HEK293T (cell line): ENCODE data around the gene LMO7.

Experiments
- CTCF ChIA-PET: fragments of 350-600 bp; formaldehyde crosslinking; extraction: SDS; loops from one replicate; lab custom pipeline; 2021; ENCODE audit warnings: antibody characterized with exemption, inconsistent platforms; lab: Yijun Ruan, JAX
- POLR2A ChIA-PET: fragments of 350-600 bp; formaldehyde crosslinking; extraction: SDS; loops from one replicate; lab custom pipeline; 2020; ENCODE audit warnings: antibody characterized with exemption, inconsistent platforms; lab: Yijun Ruan, JAX
- DNase-seq: peaks from one replicate; pipeline ENCODE4 v3.0.0; 2012; ENCODE audit warnings: mixed read lengths; ENCODE audit errors: extremely low spot score
- ARNT ChIP-seq: fragments of 450-650 bp; IDR thresholded peaks from 2 replicates; pipeline ENCODE4 v1.6.1; 2017; ENCODE audit warnings: mild to moderate bottlenecking
- BHLHE40 ChIP-seq: fragments of 450-650 bp; IDR thresholded peaks from 2 replicates; pipeline ENCODE4 v1.6.1; 2016; ENCODE audit warnings: mild to moderate bottlenecking, moderate library complexity, borderline replicate concordance
- CTBP1 ChIP-seq: fragments of 450-650 bp; IDR thresholded peaks from 2 replicates; pipeline ENCODE4 v1.6.1; 2016; ENCODE audit warnings: borderline replicate concordance
- ELF4 ChIP-seq: fragments of 450-650 bp; IDR thresholded peaks from 2 replicates; pipeline ENCODE4 v1.6.1; 2017; ENCODE audit warnings: antibody characterized with exemption
- FOXA1 ChIP-seq: fragments of 450-650 bp; IDR thresholded peaks from 2 replicates; pipeline ENCODE4 v1.6.1; 2016; ENCODE audit warnings: mild to moderate bottlenecking
- FOXK2 ChIP-seq: fragments of 450-650 bp; IDR thresholded peaks from 2 replicates; pipeline ENCODE4 v1.6.1; 2016; ENCODE audit warnings: mild to moderate bottlenecking
- FOXM1 ChIP-seq: fragments of 450-650 bp; IDR thresholded peaks from 2 replicates; pipeline ENCODE4 v1.6.1; 2017; ENCODE audit warnings: mild to moderate bottlenecking, borderline replicate concordance
- HDGF ChIP-seq: fragments of 450-650 bp; IDR thresholded peaks from 2 replicates; pipeline ENCODE4 v1.6.1; 2017; ENCODE audit warnings: antibody characterized with exemption, borderline replicate concordance
- L3MBTL2 ChIP-seq: fragments of 450-650 bp; conservative IDR thresholded peaks from 2 replicates; pipeline ENCODE4 v1.6.1; 2016; ENCODE audit warnings: mild to moderate bottlenecking
- LEF1 ChIP-seq: fragments of 450-650 bp; IDR thresholded peaks from 2 replicates; pipeline ENCODE4 v1.6.1; 2017; ENCODE audit warnings: mild to moderate bottlenecking, borderline replicate concordance
- NFRKB ChIP-seq: fragments of 450-650 bp; IDR thresholded peaks from 2 replicates; pipeline ENCODE4 v1.6.1; 2016; ENCODE audit warnings: mild to moderate bottlenecking, moderate library complexity
- PKNOX1 ChIP-seq: fragments of 450-650 bp; IDR thresholded peaks from 2 replicates; pipeline ENCODE4 v1.6.1; 2016
- SP1 ChIP-seq: fragments of 450-650 bp; IDR thresholded peaks from 2 replicates; pipeline ENCODE4 v1.6.1; 2017
- SUZ12 ChIP-seq: fragments of 450-650 bp; IDR thresholded peaks from 2 replicates; pipeline ENCODE4 v1.6.1; 2016; ENCODE audit warnings: mild to moderate bottlenecking
- TARDBP ChIP-seq: fragments of 450-650 bp; IDR thresholded peaks from 2 replicates; pipeline ENCODE4 v1.6.1; 2016
- ZNF384 ChIP-seq: fragments of 450-650 bp; IDR thresholded peaks from 2 replicates; pipeline ENCODE4 v1.6.1; 2016

LMO7 gene

GRCh38 chr13:75794663-75795062 is 158.5 kb downstream of the LMO7 start:
- DNase-seq: no peak
- CTCF ChIA-PET: interaction anchor here (1.3 kb wide), 1 partner anchor 99 kb away, joined by 4 read pairs; no protein-coding TSS in a partner anchor
- POLR2A ChIA-PET: interaction anchor here (1.5 kb wide), 1 partner anchor 8 kb away, joined by 3 read pairs; no protein-coding TSS in a partner anchor
- TF ChIP-seq BHLHE40 (no peak), FOXK2 (no peak), CTBP1 (no peak), ZNF384 (no peak), TARDBP (no peak), LEF1 (no peak), HDGF (no peak), SUZ12 (no peak), L3MBTL2 (no peak), ELF4 (no peak)

GRCh38 chr13:75795274-75795673 is 159.1 kb downstream of the LMO7 start:
- ChIA-PET CTCF (no interaction called here), POLR2A (interaction anchor here (1.5 kb wide), 1 partner anchor 8 kb away, joined by 3 read pairs; no protein-coding TSS in a partner anchor)
- no peak for DNase-seq
- no peak for TF ChIP-seq SP1
- TF ChIP-seq L3MBTL2: no peak
- TF ChIP-seq ELF4: no peak
- no peak for TF ChIP-seq ZNF384
- no peak for TF ChIP-seq FOXK2
- TF ChIP-seq NFRKB: no peak
- no peak for TF ChIP-seq FOXA1
- TF ChIP-seq TARDBP: no peak
- TF ChIP-seq HDGF: no peak

GRCh38 chr13:75796825-75797224 is 160.7 kb downstream of the LMO7 start:
- no peak for DNase-seq
- TF ChIP-seq FOXK2: no peak
- no peak for TF ChIP-seq TARDBP
- TF ChIP-seq HDGF: no peak
- TF ChIP-seq FOXA1: no peak
- TF ChIP-seq ARNT: no peak
- TF ChIP-seq NFRKB: no peak
- no peak for TF ChIP-seq FOXM1
- no peak for TF ChIP-seq BHLHE40
- no peak for TF ChIP-seq SUZ12
- no peak for TF ChIP-seq SP1
- no peak for TF ChIP-seq PKNOX1
- no peak for TF ChIP-seq ZNF384
- CTCF ChIA-PET: no interaction called here
- POLR2A ChIA-PET: no interaction called here

GRCh38 chr13:75797239-75797638 is 161.1 kb downstream of the LMO7 start:
- no peak for DNase-seq
- ChIA-PET POLR2A (no interaction called here), CTCF (no interaction called here)
- no peak for TF ChIP-seq TARDBP
- no peak for TF ChIP-seq SUZ12
- TF ChIP-seq ARNT: no peak
- no peak for TF ChIP-seq NFRKB
- TF ChIP-seq PKNOX1: no peak
- no peak for TF ChIP-seq SP1
- no peak for TF ChIP-seq ZNF384
- no peak for TF ChIP-seq ELF4
- no peak for TF ChIP-seq FOXK2
- no peak for TF ChIP-seq L3MBTL2
- TF ChIP-seq FOXA1: no peak
- no peak for TF ChIP-seq CTBP1
- no peak for TF ChIP-seq LEF1

GRCh38 chr13:75797719-75798118 is 161.6 kb downstream of the LMO7 start:
- CTCF ChIA-PET: no interaction called here
- no peak for TF ChIP-seq FOXA1
- no peak for TF ChIP-seq CTBP1
- no peak for TF ChIP-seq TARDBP
- TF ChIP-seq NFRKB: no peak
- no peak for TF ChIP-seq SUZ12
- no peak for TF ChIP-seq ZNF384
- no peak for TF ChIP-seq FOXK2
- TF ChIP-seq HDGF: no peak
- TF ChIP-seq ELF4: no peak
- TF ChIP-seq ARNT: no peak
- TF ChIP-seq PKNOX1: no peak
- TF ChIP-seq BHLHE40: no peak
- no peak for TF ChIP-seq SP1
- TF ChIP-seq LEF1: no peak
- no peak for TF ChIP-seq L3MBTL2
- no peak for TF ChIP-seq FOXM1
- no peak for DNase-seq
- POLR2A ChIA-PET: no interaction called here

- DNase-seq: no peak
- TF ChIP-seq PKNOX1 (peak; percentile 83), LEF1 (no peak), FOXK2 (no peak)
- CTCF ChIA-PET: interaction anchor here (2.3 kb wide), 1 partner anchor 102 kb away, joined by 18 read pairs; no protein-coding TSS in a partner anchor
- POLR2A ChIA-PET: no interaction called here
Observed at GRCh38 chr13:75798353-75799255, 162.5 kb downstream of the LMO7 start.
